ENCODE measurements around the gene NR5A2.

Gene NR5A2

DNA sequence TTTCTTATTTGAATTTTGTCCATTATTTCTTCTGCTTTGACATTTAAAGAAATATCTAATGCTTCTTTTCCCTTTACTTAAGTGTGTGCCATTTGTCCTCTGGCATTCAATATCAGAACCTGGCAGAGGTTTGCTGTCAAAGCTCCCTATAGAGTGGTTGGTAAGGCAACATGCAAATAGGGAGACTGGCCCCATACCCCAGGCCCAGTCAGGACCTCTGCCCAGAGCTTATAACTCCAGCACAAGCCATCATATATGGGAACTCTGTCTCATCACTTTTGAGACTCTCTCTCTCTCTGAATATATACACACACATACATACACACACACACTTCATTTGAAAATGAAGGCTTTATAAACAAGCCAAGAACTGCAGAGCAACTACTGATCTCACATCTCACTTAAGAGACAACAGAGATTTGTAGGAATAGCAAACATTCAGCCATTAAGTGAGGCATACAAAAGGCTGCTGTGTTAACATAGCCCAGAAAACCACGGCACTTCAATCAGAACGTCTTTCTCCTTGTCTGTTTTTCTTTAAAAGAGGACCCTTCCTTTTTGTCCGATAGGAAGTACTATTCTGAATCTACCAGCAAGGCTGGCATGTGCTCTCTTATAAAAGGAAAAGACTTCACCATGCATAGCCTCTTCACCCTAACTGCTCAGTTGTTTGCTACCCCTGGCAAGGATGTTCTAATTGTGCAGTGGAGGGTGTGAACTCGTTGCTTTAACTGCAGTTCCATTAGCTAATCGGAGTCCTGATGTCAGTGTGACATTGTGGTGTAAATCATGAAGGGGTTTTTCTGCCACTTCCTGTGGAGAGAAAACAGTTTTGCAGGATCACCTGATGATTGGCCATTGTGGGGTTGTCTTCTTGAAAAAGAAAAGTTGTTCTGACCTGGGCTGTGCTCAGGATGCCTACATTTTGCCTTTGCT, 101.7 kb downstream of the NR5A2 start:
- DNase-seq: no peak

GRCh38 chr1:200130552-200130951, 103.0 kb downstream of the NR5A2 start:
- DNase-seq: no peak

DNA sequence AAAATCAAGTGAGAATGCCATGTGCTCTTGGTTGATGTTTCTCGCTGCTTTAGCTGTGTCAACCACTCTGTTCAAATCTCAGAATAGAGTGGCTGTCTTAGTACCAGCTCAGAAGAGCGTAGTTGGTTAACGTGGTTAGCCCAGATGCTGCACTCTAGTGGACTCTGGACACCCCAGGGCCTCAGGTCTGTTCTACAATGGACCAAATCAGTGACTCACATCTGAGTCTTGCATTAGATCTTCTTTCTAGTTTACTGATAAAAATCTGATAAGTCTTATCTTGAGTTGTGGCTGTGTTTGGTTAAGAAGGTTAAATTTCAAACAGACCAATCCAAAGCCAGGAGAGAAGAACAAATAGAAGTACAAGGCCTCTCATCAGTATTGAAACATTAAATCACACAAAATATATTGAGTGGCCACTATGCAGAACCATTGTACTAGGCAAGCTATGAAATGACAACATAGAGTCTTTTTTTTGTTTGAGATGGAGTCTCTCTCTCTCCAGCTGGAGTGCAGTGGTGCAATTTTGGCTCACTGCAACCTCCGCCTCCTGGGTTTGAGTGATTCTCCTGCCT, 104.1 kb downstream of the NR5A2 start:
- DNase-seq: no peak

DNA sequence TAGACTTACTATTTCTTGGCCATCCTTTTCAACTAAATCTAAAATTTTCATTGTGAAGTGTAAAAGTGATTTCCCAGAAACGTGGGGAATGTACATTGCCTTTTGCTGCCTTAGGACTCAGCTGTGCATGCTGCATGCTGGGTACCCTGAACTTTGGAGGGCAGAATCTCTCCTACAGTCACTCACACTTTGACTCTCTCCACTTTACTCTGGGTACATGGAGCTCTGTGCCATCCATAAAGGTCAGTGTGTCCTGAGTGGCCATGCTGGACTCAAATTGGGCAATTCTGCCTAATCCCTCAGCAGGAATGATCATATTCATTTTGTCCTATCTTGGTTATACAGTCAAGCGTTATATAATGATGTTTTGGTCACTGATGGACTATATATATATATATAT, 105.6 kb downstream of the NR5A2 start:
- DNase-seq: no peak

- DNase-seq: no peak
Observed at GRCh38 chr1:200134116-200134515, 106.6 kb downstream of the NR5A2 start.

DNA sequence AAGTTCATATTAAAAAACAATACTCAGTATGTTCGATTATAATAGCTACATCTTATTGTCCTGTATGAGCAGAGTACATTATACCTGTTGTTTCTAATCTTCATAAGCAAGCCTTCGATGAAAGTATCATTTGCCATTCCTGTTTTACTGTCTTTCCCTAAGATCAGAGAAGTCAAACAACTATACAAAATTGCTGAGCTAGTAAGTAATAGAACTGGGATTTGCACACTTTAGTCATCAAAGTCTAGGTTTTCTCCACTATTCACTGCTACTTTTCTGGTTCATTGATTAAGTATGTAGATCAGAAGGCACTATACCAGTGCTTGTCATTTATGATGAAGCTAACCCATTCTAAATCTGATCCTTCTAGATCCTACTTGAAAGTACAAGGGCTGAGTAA, 108.9 kb downstream of the NR5A2 start:
- DNase-seq: no peak

DNA sequence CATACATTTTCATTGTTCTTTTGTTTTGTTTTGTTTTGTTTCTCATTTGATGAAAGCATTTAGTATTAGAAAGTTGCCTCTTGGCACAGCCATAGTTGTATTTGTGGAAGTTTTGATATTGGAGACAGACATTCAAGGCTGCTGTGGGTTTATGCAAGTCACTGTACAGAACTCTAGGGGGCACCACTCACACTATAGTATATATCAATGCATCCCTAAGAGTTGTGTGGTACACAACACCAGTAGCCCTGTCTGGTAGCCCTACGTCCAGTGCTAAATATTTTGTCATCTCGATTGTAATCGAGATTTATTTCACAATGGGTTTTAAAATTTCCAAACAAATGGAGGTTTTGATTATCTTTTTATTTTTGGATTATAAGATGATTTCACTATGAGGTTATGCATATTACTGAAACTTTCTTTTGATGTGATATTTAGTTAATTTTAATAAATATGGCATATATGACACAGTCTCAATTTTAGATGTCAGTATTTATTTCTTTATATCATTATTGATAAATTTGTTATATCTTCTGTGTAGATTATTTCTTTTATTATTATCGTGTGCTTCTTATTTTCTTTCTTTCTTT, 112.2 kb downstream of the NR5A2 start:
- peak; percentile 69 for DNase-seq

GRCh38 chr1:200143347-200143746, 115.8 kb downstream of the NR5A2 start:
- DNase-seq: no peak

- no peak for DNase-seq
Observed at GRCh38 chr1:200146100-200146499, 118.6 kb downstream of the NR5A2 start.

DNA sequence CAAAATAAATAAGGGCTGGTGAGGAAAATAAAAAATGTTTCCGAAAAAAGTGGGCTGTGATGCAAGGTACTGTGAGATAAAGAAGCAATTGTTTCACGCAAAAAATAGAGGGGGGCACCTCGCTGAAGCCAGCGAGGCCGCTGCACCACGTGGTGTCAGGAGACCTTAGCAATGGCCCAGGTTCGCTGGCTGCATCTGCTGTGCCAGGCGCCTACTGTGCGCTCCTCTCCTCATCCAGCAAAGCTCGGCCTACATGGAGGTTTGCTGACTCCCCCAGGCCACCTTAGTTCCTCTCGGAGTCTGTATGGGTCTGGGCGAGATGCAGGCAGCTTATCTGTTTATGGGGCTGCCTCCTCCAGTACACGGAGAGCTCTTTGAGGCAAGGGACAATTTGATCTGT, 119.6 kb downstream of the NR5A2 start:
- no peak for DNase-seq

- no peak for DNase-seq
Observed at GRCh38 chr1:200147742-200148141, 120.2 kb downstream of the NR5A2 start.

GRCh38 chr1:200150006-200150405, 122.5 kb downstream of the NR5A2 start:
- DNase-seq: no peak

DNA sequence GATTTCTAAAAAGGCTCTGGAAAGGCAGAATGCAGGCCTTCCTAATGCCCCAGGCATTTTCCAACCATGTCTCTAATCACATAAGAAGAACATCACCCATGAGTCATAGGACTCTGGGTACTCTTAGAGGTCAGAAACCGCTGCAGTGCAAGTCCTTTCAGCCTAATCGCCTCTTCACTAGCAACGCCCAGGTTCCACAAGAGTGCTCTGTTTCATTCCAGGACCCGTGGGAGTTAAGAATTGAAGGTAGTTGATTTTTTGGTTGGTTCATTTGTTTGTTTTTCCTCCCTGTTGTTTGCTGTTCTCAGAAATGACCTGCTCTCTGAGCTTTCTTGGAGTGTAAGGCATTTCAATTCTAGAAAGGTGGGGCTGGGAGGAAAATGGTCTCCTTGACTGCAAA, 123.2 kb downstream of the NR5A2 start:
- DNase-seq: peak; percentile 53

- no peak for DNase-seq
Observed at GRCh38 chr1:200152336-200152735, 124.8 kb downstream of the NR5A2 start.

DNA sequence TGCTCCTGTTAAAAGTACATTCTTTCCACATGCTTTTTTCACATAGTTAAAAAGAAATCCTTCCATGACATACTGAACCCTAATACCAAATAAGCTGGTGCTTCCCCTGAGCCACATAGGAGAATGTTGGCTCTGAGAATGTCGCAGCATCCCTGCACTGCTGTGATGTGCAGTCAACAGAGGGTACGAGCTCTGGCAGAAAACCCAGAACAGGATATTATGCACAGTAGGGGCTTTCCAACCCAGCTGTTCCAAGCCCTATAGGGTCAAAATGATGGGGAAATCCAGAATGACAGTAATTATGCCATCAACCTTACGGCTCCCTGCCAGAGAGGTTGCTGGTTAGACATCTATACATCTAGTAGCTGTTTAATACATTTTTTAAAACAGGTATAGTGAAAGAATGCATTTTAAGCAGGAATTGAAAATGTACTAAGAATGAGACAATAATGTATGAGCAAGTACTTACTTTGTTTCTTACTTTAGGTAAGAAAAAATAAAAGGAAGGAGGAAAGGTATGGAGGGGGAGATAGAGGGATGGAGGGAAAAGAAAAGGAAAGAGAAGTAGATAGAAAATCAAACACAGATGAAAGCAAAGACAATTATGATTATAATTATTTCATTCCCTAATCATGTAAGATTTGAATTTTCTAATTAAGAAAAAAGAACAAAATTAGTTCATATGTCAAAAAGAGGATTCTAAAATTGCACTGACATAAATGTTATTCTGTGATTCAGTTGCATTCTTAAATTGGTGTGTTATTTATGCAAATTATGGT, 126.0 kb downstream of the NR5A2 start:
- DNase-seq: no peak

- DNase-seq: no peak
Observed at GRCh38 chr1:200154069-200154767, 126.7 kb downstream of the NR5A2 start.

GRCh38 chr1:200157715-200158114, 130.2 kb downstream of the NR5A2 start:
- DNase-seq: no peak

DNA sequence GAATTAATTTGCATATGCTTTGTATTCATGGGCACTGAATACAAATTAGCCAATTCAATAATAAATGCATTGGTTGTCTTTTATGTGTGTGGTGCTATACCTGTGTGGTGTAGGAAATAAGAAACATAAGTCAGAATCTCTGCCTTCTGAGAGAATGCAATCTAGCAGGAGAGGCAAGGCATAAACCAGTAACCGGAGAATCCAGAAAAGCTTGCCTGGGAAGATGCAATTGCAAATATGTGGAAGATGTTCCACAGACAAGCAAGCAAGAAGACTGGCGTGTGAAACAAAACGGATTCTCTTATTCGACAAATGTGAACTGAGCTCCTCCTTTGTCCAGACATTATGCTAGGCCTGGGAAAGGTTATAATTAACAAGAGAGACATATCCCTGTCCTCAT, 134.3 kb downstream of the NR5A2 start:
- no peak for DNase-seq

DNA sequence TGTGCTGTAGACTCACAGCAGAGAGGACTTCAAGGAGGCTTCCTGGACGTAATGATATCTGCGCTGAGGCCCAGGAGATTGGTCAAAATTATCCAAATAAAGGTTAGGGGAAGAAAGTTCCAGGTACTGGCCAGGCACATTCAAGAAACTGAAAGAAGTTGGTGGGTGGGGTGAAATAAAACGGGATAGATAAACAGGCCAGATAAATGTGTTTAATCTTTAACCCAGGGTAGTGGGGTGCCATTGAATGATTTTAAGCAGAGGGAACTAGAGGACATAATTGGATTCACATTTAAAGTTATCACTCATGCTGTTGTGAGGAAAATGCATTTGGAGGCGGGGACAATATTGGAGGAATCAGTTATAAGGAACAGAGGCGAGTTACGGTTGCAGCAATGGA, 134.7 kb downstream of the NR5A2 start:
- DNase-seq: no peak

DNA sequence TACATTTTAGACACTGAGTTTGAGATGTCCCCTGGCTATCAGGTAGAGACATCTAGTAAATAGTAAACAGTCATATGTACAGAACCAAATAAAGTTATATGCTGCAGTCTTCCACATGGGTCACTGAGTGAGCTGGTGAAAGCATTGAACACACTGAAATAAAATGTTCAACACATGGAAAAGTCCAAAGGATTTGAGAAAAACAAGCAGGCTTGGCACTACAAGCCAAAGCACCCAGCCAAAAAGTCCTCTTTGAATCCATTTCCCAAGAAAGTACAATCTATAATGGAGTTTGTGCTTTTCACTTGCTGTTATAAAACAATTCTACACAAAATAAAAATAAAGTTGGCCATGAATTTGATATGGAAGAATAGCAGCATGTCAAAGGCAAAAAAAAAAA, 135.4 kb downstream of the NR5A2 start:
- DNase-seq: no peak

DNA sequence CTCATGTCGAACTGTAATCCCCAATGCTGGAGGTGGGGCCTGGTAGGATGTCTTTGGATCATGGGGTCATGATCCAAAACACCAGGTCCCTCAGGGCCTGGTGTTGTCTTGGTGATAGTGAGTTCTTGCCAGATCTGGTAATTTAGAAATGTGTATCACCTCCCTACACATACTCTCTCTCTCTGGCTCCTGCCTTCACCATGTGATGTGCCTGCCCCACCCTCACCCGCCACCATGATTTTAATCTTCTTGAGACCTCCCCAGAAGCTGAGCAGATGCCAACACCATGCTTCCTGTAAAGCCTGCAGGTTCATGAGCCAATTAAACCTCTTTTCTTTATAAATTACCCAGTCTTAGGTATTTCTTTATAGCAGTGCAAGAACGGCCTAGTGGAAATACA, 136.4 kb downstream of the NR5A2 start:
- no peak for DNase-seq

DNA sequence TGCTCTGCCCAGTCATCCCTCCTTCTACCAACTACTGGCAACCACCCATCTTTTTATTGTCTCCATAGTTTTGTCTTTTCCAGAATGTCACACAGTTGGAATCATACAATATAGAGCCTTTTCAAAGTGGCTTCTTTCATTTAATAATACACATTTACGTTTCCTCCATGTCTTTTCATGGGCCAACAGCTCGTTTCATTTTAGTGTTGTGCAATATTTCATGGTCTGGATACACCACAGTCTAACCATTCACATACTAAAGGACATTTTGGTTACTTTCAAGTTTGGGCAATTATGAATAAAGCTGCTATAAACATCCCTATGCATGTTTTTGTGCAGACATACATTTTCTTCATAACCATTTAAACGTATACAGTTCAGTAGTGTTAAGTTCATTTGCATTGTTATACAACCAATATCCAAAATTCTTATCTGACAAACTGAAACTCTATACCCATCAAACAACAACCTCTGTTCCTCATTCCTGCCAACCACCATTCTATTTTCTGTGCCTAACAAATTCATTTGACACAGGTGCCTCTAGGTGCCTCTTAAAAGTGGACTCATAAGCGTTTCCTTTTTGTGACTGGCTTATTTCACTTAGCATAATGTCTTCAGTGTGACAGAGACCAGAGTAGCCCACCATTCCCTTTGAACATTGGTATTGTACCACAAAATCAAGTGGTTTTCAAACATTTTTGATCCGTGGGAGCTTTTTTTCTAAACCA, 138.1 kb downstream of the NR5A2 start:
- DNase-seq: no peak
